PC-3 (cell line): ENCODE measurements around the gene ATP5F1A.

Source experiments
- EZH2 ChIP-seq: fragments of 300-600 bp; sonication (generic); IDR thresholded peaks from one replicate; pipeline ENCODE4 v1.6.1; 2017; ENCODE audit warnings: antibody characterized with exemption, mild to moderate bottlenecking, low read length; ENCODE audit not compliant: unreplicated experiment
- EZH2phosphoT487 ChIP-seq: fragments of 300-600 bp; sonication (generic); IDR thresholded peaks from 2 replicates; pipeline ENCODE4 v1.6.1; 2018; ENCODE audit warnings: mild to moderate bottlenecking, antibody characterized with exemption, low read length, borderline replicate concordance
- TF ChIP-seq, protein P1 (sequence below): fragments of 300-600 bp; sonication (generic); conservative IDR thresholded peaks from 2 replicates; pipeline ENCODE4 v1.5.1; 2017; ENCODE audit warnings: antibody characterized with exemption, low read depth, mild to moderate bottlenecking, low read length

DNA sequence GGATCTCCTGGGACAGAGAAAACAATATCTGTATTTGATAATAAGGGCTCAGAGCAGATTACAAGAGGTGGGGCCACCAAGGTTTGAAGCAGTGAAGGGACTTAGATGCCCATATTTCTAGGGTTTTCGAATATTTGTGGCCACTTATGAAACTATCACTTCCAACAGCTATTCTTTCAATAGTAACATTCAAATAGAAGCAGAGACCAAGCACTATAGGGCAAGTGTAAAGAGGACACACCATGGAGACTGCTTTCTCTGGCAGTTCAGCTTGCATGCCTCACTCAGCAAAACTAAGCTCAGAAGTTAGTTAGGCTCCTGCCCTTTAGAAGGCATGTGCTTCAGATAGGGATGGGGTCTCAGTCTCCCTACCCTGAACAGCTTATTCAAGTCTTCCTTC lies 36.3 kb downstream of the ATP5F1A start:
- TF ChIP-seq, protein P1, sequence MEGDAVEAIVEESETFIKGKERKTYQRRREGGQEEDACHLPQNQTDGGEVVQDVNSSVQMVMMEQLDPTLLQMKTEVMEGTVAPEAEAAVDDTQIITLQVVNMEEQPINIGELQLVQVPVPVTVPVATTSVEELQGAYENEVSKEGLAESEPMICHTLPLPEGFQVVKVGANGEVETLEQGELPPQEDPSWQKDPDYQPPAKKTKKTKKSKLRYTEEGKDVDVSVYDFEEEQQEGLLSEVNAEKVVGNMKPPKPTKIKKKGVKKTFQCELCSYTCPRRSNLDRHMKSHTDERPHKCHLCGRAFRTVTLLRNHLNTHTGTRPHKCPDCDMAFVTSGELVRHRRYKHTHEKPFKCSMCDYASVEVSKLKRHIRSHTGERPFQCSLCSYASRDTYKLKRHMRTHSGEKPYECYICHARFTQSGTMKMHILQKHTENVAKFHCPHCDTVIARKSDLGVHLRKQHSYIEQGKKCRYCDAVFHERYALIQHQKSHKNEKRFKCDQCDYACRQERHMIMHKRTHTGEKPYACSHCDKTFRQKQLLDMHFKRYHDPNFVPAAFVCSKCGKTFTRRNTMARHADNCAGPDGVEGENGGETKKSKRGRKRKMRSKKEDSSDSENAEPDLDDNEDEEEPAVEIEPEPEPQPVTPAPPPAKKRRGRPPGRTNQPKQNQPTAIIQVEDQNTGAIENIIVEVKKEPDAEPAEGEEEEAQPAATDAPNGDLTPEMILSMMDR: no peak
- TF ChIP-seq EZH2 (no peak), EZH2phosphoT487 (no peak)
